ENCODE results near the gene TADA1. TPM values are rescaled to one million over a fixed set of nuclear protein-coding genes. Genes with fewer than 3 reads are reported as not detected.

The TADA1 gene
- total RNA-seq, 1 experiment from 2014 or later: 16.6 TPM

GRCh38 chr1:166905900-166906299, 29.8 kb upstream of the TADA1 start:
- no peak overlapping the region for H3K4me3 Mint-ChIP-seq
- peaks cover 2% of the 10 kb centered on the region for H3K36me3 Mint-ChIP-seq
- DNase-seq (ENCODE audit: low spot score) (no peak), ATAC-seq (no peak)
- POLR2A ChIA-PET: no interaction called here
- H3K4me1 Mint-ChIP-seq: 0 out of 2 replicates have a peak, but pooled peaks cover 3% of the 10 kb centered on the region
- no peak overlapping the region for H3K27ac Mint-ChIP-seq
- TF ChIP-seq NR1H2 (CRISPR knock-in tag; IDR thresholded peaks at IDR 0.05): no peak
- no peak for TF ChIP-seq AFF4 (CRISPR knock-in tag; IDR thresholded peaks at IDR 0.05; ENCODE audit: borderline replicate concordance)
- no peak for TF ChIP-seq CREM (CRISPR knock-in tag; IDR thresholded peaks at IDR 0.05)
- TF ChIP-seq ATF2 (CRISPR knock-in tag; IDR thresholded peaks at IDR 0.05; ENCODE audit: borderline replicate concordance, low read depth): no peak
- TF ChIP-seq STAT6 (CRISPR knock-in tag; conservative IDR thresholded peaks at IDR 0.05; ENCODE audit: low read depth): no peak
- TF ChIP-seq, protein P1, sequence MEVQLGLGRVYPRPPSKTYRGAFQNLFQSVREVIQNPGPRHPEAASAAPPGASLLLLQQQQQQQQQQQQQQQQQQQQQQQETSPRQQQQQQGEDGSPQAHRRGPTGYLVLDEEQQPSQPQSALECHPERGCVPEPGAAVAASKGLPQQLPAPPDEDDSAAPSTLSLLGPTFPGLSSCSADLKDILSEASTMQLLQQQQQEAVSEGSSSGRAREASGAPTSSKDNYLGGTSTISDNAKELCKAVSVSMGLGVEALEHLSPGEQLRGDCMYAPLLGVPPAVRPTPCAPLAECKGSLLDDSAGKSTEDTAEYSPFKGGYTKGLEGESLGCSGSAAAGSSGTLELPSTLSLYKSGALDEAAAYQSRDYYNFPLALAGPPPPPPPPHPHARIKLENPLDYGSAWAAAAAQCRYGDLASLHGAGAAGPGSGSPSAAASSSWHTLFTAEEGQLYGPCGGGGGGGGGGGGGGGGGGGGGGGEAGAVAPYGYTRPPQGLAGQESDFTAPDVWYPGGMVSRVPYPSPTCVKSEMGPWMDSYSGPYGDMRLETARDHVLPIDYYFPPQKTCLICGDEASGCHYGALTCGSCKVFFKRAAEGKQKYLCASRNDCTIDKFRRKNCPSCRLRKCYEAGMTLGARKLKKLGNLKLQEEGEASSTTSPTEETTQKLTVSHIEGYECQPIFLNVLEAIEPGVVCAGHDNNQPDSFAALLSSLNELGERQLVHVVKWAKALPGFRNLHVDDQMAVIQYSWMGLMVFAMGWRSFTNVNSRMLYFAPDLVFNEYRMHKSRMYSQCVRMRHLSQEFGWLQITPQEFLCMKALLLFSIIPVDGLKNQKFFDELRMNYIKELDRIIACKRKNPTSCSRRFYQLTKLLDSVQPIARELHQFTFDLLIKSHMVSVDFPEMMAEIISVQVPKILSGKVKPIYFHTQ (CRISPR knock-in tag; IDR thresholded peaks at IDR 0.05): no peak
- no peaks in the 10 kb centered on the region; the same call in 1 of the 2 replicates for H3K27me3 Mint-ChIP-seq (ENCODE audit: low read depth)
- CTCF ChIA-PET: interaction anchor here (2.0 to 12.5 kb wide), 2 partner anchors 151 to 314 kb away, joined by 12 to 400 read pairs; partner anchors contain the start of gene POU2F1
- peaks cover 5% of the 10 kb centered on the region for H3K9me3 Mint-ChIP-seq

DNA sequence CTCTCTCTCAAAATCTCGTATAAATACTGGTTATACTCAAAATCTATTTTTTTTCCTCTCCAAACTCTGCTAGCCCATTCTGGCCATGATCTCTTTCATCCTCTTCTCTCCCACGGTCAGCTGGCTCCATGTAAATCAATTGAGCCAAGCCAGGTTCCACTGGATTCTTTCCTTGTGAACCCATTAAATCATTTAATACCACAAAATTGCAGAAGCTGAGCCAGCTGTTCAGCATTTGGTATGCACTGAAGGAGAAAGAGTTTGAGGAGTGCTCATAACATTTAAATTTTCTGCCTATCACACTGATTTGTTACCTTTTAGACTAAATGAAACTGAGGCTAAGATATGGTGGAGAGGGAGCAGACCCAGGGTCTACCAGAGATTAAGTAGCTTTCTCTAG, 29.1 kb upstream of the TADA1 start:
- H3K4me3 Mint-ChIP-seq: no peak overlapping the region
- ChIA-PET CTCF (interaction anchor here (2.0 to 12.5 kb wide), 2 partner anchors 151 to 315 kb away, joined by 12 to 400 read pairs; partner anchors contain the start of gene POU2F1), POLR2A (no interaction called here)
- ATAC-seq (no peak), DNase-seq (ENCODE audit: low spot score) (no peak)
- TF ChIP-seq ERG (CRISPR knock-in tag; IDR thresholded peaks at IDR 0.05) (no peak), MYBL2 (CRISPR knock-in tag; IDR thresholded peaks at IDR 0.05) (no peak), ZNF671 (CRISPR knock-in tag; IDR thresholded peaks at IDR 0.05) (no peak)
- TF ChIP-seq, protein P2, sequence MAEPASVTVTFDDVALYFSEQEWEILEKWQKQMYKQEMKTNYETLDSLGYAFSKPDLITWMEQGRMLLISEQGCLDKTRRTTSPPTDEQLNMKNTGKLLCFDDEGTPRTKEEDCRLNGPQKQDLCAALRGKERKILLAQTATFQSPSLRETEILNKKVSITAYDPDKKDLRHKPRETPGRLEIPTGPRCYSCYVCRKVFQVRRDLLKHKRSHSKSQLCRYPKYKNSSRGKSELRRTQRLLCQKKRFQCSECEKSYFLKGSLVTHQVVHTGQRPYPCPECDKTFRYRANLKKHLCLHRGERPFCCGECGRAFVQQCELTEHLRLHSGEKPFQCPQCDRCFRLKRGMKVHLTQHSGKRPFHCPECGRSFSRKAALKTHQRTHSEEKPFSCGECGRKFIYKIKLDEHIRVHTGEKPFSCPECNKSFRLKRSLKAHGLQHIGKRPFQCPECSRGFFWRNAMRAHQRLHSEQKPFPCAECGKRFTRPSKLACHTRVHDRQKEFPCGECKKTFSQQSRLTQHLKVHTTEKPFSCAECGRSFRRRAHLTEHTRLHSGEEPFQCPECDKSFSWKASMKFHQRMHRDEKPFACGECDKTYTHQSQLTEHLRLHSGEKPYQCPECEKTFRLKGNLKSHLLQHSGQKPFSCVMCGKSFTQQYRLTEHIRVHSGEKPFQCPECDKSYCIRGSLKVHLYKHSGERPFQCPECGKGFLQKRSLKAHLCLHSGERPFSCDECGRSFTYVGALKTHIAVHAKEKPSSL (CRISPR knock-in tag; conservative IDR thresholded peaks at IDR 0.05): no peak
- H3K27me3 Mint-ChIP-seq (ENCODE audit: low read depth): no peaks in the 10 kb centered on the region; the same call in 1 of the 2 replicates
- no peaks in the 10 kb centered on the region for H3K9me3 Mint-ChIP-seq
- H3K4me1 Mint-ChIP-seq: 0 out of 2 replicates have a peak, but pooled peaks cover 3% of the 10 kb centered on the region
- no peak overlapping the region for H3K27ac Mint-ChIP-seq
- no peaks in the 10 kb centered on the region for H3K36me3 Mint-ChIP-seq
